Omental fat pad (tissue), 4 donors: ENCODE data around the gene TPST2. TPM values are rescaled to one million over a fixed set of nuclear protein-coding genes. Genes with fewer than 3 reads are reported as not detected.

Experiments used
- ATAC-seq: fragments of 150-250 bp; one replicate; pipeline ENCODE4 v1.9.1; 2016; ENCODE audit warnings: mild to moderate bottlenecking, moderate library complexity; ENCODE audit not compliant: low FRiP score
- DNase-seq: peaks from one replicate; pipeline ENCODE4 v3.0.0-alpha.2; 2019; ENCODE audit warnings: low spot score
- CTCF ChIP-seq, 3 donors: fragments of 450-650 bp; IDR thresholded peaks; one replicate each; pipeline ENCODE4 v1.5.1; 2016 to 2017; ENCODE audit warnings: antibody characterized with exemption in 3 of 3, mild to moderate bottlenecking in 3 of 3, moderate library complexity in 2 of 3
- total RNA-seq, 4 donors: library from RNA; depleted of rRNA; stranded (reverse); fragments of >200 nt; gene quantifications; one replicate each; pipeline ENCODE4 v1.1.0, GENCODE V29; 2016

The TPST2 gene
- 100 to 1,000 TPM in 1 of 4 donors, 10 to 100 TPM in 3; 39.5 to 101 (median 73.3) TPM for total RNA-seq

DNA sequence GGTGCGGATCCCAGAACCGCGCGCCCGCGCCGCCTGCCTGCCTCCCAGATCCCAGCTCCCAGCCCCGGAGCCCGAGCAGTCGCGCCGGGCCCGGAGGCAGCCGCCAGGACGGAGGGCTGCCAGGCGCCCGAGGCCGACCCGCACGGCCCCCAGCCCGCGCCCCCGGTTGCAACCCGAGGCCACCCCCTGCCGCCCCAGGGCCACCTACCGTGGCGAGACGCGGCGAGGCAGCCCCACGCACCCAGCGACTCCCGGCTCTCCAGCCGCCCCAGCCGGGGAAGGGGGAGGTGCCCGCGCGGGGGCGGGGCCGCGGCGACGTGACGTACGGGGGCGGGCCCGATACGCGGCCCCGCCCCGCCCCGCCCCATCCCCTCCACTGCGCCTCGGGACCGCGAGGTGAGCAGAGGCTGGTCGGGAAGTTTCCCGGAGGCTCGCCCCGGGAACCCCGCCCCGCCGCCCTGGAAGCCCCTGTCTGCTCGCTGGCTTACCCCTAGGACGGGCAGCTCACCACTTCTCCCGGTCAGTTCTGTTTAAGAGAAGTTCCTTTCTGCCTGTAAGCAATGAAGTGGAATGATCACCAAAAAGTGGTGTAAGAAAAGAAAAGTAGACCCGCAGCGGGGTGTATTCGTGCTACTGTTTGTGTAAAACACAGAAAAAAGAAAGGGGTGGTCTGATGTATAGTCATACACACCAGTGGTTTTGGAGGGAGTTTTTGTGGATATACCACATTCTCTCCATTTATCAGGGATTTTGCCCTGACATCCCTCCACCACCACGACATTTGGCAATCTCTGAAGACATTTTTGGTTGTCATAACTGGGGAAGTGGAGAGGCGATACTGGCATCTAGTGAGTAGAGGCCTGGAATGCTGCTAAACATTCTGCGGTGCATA is at the start of gene TPST2:
TPST2 (minus strand) TSS at position 288 of the 892 bp plus-strand sequence. CDS start 48,502 bp downstream, outside the sequence.
- peak; percentile 45 for DNase-seq
- TF ChIP-seq CTCF (IDR thresholded peaks at IDR 0.05): no peak
- peak; percentile 88 for ATAC-seq

GRCh38 chr22:26636296-26636695 is 46.4 kb upstream of the TPST2 start:
- TF ChIP-seq CTCF (IDR thresholded peaks at IDR 0.05): no peak
- DNase-seq (no peak), ATAC-seq (no peak)

DNA sequence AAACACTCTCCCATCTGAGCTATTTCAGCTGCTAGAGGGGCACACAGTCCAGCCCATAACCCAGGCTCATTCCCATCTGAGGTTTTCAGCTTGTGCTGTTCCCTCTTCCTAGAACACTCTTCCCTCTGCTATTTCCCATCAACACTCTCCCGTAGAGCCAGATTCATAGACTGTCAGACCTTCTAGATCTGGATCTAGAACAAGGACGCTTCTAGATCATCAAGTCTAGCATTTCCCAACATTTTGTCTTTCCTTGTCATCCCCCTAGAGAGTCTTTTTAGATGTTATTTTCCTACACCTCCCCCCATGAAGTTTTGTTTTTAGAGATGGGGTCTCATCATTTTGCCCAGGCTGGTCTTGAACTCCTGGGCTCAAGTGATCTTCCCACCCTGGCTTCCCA is 45.2 kb upstream of the TPST2 start:
- TF ChIP-seq CTCF (IDR thresholded peaks at IDR 0.05): no peak
- DNase-seq: no peak
- ATAC-seq: no peak

GRCh38 chr22:26634189-26634588 is 44.3 kb upstream of the TPST2 start:
- TF ChIP-seq CTCF (IDR thresholded peaks at IDR 0.05): no peak
- ATAC-seq: no peak

DNA sequence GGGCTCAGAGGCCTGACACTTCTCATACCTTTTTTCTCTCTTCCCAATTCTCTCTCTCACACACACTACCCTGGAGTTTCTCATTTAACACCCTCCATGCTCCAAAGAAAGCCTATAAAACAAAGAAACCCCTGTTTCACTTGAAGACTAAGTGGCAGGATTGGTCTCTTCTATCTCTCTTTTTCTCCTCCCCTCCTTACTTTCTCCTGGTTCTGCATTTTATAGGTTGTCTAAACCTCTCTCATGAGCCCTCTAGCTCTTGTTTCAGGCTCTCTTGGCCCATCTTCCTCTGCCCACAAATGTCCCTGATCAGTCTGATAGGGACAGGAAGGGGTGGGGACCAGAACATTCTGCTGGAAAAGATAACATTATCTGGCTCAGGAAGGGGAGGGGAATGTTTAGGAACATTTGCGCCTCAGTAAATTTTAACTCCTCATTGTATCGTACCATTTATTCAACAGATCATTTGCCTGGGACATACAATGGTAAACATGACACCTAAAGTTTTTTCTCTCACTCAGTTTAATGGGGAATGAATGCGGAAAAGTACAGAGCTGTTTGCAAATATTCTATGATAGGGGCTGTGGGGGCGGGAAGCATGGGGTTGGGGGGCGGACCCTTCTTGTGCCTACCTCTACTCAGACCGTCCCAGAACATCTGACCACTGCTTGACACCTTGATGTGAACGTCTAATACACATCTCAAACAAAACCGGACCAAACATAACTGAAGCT is 42.7 kb upstream of the TPST2 start:
- no peak for TF ChIP-seq CTCF (IDR thresholded peaks at IDR 0.05)
- ATAC-seq (no peak), DNase-seq (no peak)

More at GRCh38 chr22:26634189-26634588, 44.3 kb upstream of the TPST2 start:
- no peak for DNase-seq

DNA sequence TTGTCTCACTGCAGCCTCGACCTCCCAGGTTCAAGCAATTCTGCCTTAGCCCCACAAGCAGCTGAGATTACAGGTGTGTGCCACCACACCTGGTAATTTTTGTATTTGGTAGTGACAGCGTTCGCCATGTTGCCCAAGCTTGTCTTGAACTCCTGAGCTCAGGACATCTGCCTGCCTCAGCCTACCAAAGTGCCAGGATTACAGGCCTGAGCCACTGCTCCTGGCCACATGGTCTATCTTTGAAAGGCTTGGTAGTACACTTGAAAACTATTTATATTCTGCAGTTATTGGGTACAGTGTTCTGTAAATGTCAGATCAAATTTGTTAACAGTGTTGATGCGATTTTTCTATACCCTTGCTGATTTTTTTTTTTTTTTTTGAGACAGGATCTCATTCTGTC is 41.4 kb upstream of the TPST2 start:
- ATAC-seq (no peak), DNase-seq (no peak)

More for the DNA sequence above, 41.4 kb upstream of the TPST2 start:
- no peak for TF ChIP-seq CTCF (IDR thresholded peaks at IDR 0.05)
